HG02588 (cell line): ENCODE measurements around the gene PLA2G4C.
"Not testable (repeated sequence)": the region's sequence is repeated elsewhere in the genome, so short reads cannot be mapped to it uniquely, and the experiment has no call there.

Source experiments
- ATAC-seq: cut with Tn5 transposase; IDR thresholded peaks from one replicate; pipeline ENCODE4 v1.9.1; 2021; ENCODE audit warnings: mild to moderate bottlenecking, moderate library complexity; ENCODE audit not compliant: unreplicated experiment

The PLA2G4C gene

GRCh38 chr19:48111280-48111679 is 663 bp upstream of the PLA2G4C start:
- no peak for ATAC-seq

DNA sequence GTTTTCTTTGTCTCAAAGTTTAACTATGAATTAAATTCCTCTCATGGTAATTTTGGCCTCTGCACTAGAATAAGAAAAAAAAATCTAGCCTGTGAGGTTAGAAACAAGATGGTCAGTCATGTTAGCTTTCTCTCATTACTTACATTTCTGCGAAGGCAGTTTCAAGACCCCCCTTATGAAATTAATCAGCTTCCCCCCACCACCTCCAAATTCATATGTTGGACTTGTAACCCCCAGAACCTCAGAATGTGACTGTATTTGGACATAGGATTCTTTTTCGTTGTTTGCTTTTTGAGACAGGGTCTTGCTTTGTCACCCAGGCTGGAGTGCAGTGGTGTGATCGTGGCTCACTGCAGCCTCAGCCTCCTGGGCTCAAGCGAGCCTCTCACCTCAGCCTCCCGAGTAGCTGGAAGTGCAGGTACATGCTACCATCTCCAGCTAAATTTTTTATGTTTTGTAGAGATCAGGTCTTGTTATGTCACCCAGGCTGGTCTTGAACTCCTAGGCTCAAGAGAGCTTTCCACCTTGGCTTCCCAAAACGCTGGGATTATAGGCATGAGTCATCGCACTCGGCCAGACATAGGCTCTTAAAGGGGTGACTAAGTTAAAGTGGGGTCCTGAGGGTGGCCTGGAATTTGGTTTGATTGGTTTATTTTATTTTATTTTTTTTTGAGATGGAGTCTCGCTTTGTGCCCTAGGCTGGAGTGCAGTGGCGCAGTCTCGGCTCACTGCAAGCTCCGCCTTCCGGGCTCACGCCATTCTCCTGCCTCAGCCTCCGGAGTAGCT is 1.4 kb downstream of the PLA2G4C start:
- no peak for ATAC-seq

DNA sequence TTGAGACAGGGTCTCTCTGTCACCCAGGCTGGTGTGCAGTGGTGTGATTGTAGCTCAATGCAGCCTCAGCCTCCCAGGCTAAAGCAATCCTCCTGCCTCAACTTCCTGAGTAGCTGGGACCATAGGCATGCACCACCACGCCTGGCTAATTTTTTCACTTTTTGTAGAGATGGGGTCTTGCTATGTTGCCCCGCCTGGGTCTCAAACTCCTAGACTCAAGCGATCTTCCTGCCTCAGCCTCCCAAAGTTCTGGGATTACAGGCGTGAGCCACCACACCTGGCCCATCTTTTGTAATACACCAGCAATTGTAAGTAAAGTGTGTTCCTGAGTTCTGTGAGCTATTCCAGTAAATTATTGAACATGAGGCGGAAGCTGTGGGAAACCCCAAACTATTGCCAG is 6.7 kb downstream of the PLA2G4C start:
- no peak for ATAC-seq

- no peak for ATAC-seq
Observed at GRCh38 chr19:48102870-48103751, 7.5 kb downstream of the PLA2G4C start.

DNA sequence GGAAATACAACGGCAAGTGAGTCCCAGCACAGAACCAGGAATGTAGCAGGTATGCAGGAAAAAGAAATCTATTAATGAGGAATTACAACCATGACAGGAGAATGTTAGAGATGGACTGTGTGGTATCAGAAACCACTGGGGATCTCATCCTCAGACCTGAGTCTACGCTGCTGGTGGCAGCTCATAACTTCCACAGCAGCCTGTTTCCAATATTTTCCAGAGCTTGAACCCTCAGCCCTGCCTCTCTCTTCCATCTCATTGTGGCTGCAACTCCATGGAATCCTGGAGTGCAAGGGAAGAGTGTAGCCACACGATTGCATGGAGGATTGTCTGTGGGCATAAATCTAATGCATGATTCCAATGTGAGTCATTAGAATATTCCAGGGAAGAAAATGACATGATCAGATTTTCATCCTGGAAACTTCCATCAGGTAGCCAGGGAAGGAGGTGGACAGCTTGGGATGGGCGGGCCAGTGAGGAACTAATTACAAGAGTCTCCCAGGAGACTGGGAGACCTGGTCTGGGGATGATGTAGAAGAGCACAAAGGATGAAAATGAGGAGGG is 14.9 kb downstream of the PLA2G4C start:
- ATAC-seq = no peak

DNA sequence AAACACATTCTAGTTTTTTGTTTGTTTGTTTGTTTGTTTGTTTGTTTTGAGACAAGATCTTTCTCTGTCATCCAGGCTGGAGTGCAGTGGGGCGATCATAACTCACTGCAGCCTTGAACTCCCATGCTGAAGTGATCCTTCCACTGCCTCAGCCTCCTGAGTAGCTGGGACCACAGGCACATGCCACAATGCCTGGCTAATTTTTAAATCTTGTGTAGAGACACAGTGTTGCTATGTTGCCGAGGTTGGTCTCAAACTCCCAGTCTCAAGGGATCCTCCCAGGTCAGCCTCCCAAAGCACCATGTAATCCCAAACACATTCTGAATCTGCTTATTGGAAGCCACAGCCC is 15.8 kb downstream of the PLA2G4C start:
- ATAC-seq = no peak

DNA sequence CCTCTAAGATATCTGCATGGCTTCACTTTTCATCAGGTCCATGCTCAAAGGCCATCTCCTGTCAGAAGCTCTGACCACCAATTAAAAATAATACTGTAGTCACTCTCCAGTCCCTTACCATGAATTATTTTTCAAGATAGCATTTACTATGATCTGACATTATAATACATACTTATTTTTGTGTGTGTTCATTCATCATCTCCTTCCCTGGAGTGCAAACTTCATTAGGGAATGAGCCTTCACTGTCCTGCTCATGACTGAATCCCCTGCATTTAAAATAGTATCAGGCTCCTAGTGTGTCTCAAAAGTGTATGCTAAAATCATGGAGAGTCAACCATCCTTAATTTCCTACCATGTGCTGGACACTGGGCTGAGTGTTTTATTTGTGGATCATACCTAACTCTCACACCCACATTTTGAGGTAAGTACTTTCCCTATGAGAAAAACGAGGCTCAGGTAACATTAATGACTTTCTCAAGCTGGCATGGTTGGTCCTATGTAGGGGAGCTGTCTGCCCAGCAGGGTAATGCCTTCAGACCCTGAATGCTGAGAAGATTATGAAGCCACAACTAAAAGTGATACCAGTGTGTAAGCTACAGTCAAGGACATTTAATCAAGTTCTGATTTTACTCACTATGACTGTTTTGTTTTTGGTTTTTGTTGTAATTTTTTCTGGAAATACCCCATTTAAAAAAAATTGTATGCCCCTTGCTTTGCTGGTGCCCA is 16.3 kb downstream of the PLA2G4C start:
- ATAC-seq = no peak

DNA sequence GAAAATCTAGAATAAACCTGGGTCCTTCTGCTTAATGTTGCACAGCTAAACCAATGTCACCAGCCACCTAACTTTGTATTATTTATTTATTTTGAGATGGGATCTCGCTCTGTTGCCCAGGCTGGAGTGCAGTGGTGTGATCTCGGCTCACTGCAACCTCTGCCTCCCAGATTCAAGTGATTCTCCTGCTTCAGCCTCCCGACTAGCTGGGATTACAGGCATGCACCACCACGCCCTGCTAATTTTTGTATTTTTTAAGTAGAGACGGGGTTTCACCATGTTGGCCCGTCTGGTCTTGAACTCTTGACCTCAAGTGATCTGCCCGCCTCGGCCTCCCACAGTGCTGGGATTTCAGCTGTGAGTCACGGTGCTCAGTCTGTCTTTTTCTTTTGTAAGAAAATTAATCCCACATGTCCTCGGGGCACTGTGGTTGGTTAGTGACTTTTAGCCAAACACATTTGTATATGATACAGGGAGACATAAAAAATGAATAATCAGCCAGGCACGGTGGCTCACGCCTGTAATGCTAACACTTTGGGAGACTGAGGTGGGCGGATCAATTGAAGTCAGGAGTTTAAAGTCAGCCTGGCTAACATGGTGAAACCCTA is 19.4 kb downstream of the PLA2G4C start:
- ATAC-seq = not testable (repeated sequence)

DNA sequence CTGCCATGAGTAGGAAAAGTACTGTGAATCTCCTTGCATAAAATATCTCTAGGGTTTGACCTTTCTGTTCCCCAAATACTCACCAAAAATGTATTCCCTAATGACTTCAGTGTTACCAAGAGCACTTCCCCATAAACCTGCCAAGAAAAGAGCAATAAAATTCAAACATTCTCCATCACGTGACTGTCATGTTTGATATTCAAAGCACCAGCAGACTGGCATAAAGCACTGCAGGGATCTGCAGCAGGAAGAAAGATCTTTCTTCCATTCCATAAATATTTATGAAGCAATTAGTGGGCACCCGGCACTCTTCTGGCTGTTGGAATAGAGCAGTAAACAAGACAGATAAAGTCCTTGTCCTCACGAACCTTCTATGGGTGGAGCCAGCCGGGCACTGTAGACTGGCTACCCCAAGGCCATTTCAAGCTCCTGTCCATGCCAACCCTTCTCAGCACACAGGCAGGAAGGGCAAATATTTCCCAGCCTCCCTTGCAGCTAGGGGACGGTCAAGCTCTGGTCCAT is 20.3 kb downstream of the PLA2G4C start:
- no peak for ATAC-seq

GRCh38 chr19:48088991-48089390 is 21.6 kb downstream of the PLA2G4C start:
- not testable (repeated sequence) for ATAC-seq

- no peak for ATAC-seq
Observed at GRCh38 chr19:48085904-48086864, 24.4 kb downstream of the PLA2G4C start.

- no peak for ATAC-seq
Observed at GRCh38 chr19:48085076-48085475, 25.5 kb downstream of the PLA2G4C start.

- no peak for ATAC-seq
Observed at GRCh38 chr19:48081106-48081505, 29.5 kb downstream of the PLA2G4C start.

GRCh38 chr19:48070177-48070769 is 40.3 kb downstream of the PLA2G4C start:
- not testable (repeated sequence) for ATAC-seq

DNA sequence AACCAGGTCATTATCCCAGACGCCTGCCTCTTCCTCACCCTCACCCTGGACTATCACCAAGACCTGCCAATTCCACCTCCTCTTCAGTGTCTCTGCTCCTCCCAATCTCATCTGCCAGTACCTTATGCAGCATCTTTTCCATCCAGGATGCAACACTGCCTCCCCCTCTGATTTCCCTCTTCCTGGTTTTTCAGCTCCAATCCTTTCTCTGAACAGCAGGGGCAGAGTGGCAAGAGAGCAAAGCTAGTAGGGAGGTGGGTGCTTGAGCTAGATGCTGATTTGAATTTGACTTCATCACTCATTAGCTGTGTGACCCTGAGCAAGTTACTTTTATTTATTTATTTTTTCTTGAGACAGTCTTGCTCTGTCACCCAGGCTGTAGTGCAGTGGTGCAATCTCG is 41.2 kb downstream of the PLA2G4C start:
- no peak for ATAC-seq

DNA sequence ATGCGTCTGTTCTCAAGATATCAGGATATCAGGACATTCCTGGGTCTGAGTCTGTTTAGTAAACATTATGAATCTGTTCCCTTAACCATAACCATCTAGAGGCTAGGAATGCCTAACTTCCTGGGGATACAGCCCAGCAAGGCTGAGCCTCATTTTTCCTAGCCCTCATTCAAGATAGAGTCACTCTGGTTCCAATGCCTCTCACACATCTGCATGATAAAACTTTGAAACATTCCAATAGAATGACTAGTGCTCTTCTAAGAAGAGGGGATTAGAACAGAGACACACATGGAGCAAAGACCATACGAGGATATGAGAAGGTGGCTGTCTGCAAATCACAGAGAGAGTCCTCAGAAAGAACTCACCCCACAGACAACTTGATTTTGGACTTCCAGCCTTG is 46.1 kb downstream of the PLA2G4C start:
- ATAC-seq = no peak

- no peak for ATAC-seq
Observed at GRCh38 chr19:48061401-48062344, 48.9 kb downstream of the PLA2G4C start.

- ATAC-seq = no peak
Observed at GRCh38 chr19:48060381-48060780, 50.2 kb downstream of the PLA2G4C start.
